Right renal pelvis (tissue), 4 donors: ENCODE results near the gene ABCA1. TPM values are rescaled to one million over a fixed set of nuclear protein-coding genes. Genes with fewer than 3 reads are reported as not detected.
"Not testable (repeated sequence)": the region's sequence is repeated elsewhere in the genome, so short reads cannot be mapped to it uniquely, and the experiment has no call there.

Source experiments
- DNase-seq, 4 donors: peaks; one replicate each; pipeline ENCODE4 v3.0.0-alpha.2; 2013; ENCODE audit warnings: low read depth in 4 of 4, low spot score in 3 of 4, missing footprints in 1 of 4
- polyA plus RNA-seq, 4 donors: library from polyadenylated mRNA; unstranded; fragments of 120-200 nt; gene quantifications; one replicate each; pipeline ENCODE4 v1.2.1, GENCODE V29; 2013; ENCODE audit not compliant: insufficient read length in 4 of 4

Gene ABCA1
- polyA plus RNA-seq, 4 donors = 6.8 to 11.3 (median 9.7) TPM

- no peak for DNase-seq
These were observed 21.3 kb downstream of the ABCA1 start for GRCh38 chr9:104906441-104907277.

- no peak for DNase-seq
These were observed 22.0 kb downstream of the ABCA1 start for GRCh38 chr9:104905931-104906330.

GRCh38 chr9:104905153-104905901 is 22.6 kb downstream of the ABCA1 start:
- no peak for DNase-seq

GRCh38 chr9:104903609-104904008 is 24.3 kb downstream of the ABCA1 start:
- no peak for DNase-seq

- DNase-seq = no peak
These were observed 27.1 kb downstream of the ABCA1 start for GRCh38 chr9:104900871-104901270.

GRCh38 chr9:104900324-104900723 is 27.6 kb downstream of the ABCA1 start:
- no peak for DNase-seq

- DNase-seq = no peak
These were observed 28.2 kb downstream of the ABCA1 start for GRCh38 chr9:104899759-104900247.

- not testable (repeated sequence) for DNase-seq
These were observed 29.6 kb downstream of the ABCA1 start for GRCh38 chr9:104898376-104898775.

- DNase-seq = no peak
These were observed 31.8 kb downstream of the ABCA1 start for GRCh38 chr9:104896131-104896530.

- DNase-seq = no peak
These were observed 32.4 kb downstream of the ABCA1 start for GRCh38 chr9:104895572-104895971.

GRCh38 chr9:104892701-104893100 is 35.3 kb downstream of the ABCA1 start:
- DNase-seq = no peak

GRCh38 chr9:104890433-104890770 is 37.6 kb downstream of the ABCA1 start:
- no peak for DNase-seq

- no peak for DNase-seq
These were observed 41.9 kb downstream of the ABCA1 start for GRCh38 chr9:104885818-104886709.

- no peak for DNase-seq
These were observed 44.8 kb downstream of the ABCA1 start for GRCh38 chr9:104883169-104883568.

- DNase-seq = no peak
These were observed 45.4 kb downstream of the ABCA1 start for GRCh38 chr9:104882566-104882965.

GRCh38 chr9:104882086-104882485 is 45.9 kb downstream of the ABCA1 start:
- DNase-seq = no peak

GRCh38 chr9:104879555-104880309 is 48.2 kb downstream of the ABCA1 start:
- no peak for DNase-seq

- no peak for DNase-seq
These were observed 51.4 kb downstream of the ABCA1 start for GRCh38 chr9:104876587-104876986.

- no peak for DNase-seq
These were observed 52.1 kb downstream of the ABCA1 start for GRCh38 chr9:104875897-104876296.

- DNase-seq = no peak
These were observed 52.6 kb downstream of the ABCA1 start for GRCh38 chr9:104875320-104875719.
